K562 (cell line): ENCODE data around the gene CDK11A. TPM values are rescaled to one million over a fixed set of nuclear protein-coding genes. Genes with fewer than 3 reads are reported as not detected.

Source experiments
- ATF1 ChIP-seq, 2 experiments: fragments of 450-650 bp in 1 of 2; IDR thresholded peaks; 2 replicates each; pipeline ENCODE4 v1.6.1; 2016; ENCODE audit warnings: missing compliant biosample characterization in 1 of 2, missing genetic modification characterization in 1 of 2
- CBX8 ChIP-seq: fragments of 200-600 bp; sonication (generic); IDR thresholded peaks from 2 replicates; pipeline ENCODE4 v1.6.1; 2012; ENCODE audit warnings: borderline replicate concordance, mixed run types, low read depth, mild to moderate bottlenecking, moderate library complexity, mixed read lengths, low read length, control low read depth, inconsistent platforms; ENCODE audit not compliant: poor library complexity, severe bottlenecking; ENCODE audit errors: extremely low read depth
- FOXJ3 ChIP-seq: sonication (generic); formaldehyde crosslinking; IDR thresholded peaks from 2 replicates; pipeline ENCODE4 v1.4.0; 2020; ENCODE audit warnings: mild to moderate bottlenecking, missing genetic modification reagents
- LEF1 ChIP-seq: fragments of 450-650 bp; IDR thresholded peaks from 2 replicates; pipeline ENCODE4 v1.6.1; 2016; ENCODE audit warnings: mild to moderate bottlenecking
- NFATC3 ChIP-seq: fragments of 450-650 bp; IDR thresholded peaks from 2 replicates; pipeline ENCODE4 v1.6.1; 2017; ENCODE audit warnings: mild to moderate bottlenecking
- PHF8 ChIP-seq: fragments of 200-600 bp; sonication (generic); IDR thresholded peaks from 2 replicates; pipeline ENCODE4 v1.6.1; 2012; ENCODE audit warnings: mixed run types, mild to moderate bottlenecking, inconsistent platforms, low read length, moderate library complexity, borderline replicate concordance
- RAD51 ChIP-seq: fragments of 450-650 bp; IDR thresholded peaks from 2 replicates; pipeline ENCODE4 v1.7.1; 2016; ENCODE audit warnings: low read depth, mild to moderate bottlenecking, borderline replicate concordance
- RHOXF2B ChIP-seq: fragments of 250-450 bp; sonication (Bioruptor Pico); conservative IDR thresholded peaks from 2 replicates; pipeline ENCODE4 v1.5.1; 2021
- SMARCC2 ChIP-seq: fragments of 450-650 bp; IDR thresholded peaks from 2 replicates; pipeline ENCODE4 v1.6.1; 2017; ENCODE audit warnings: antibody characterized with exemption, moderate library complexity, mild to moderate bottlenecking, low read depth
- TSC22D4 ChIP-seq: fragments of 450-650 bp; IDR thresholded peaks from 2 replicates; pipeline ENCODE4 v1.6.1; 2016; ENCODE audit warnings: missing genetic modification characterization, missing biosample characterization, control low read depth
- XRCC3 ChIP-seq: fragments of 450-650 bp; IDR thresholded peaks from 2 replicates; pipeline ENCODE4 v1.6.1; 2017; ENCODE audit warnings: mild to moderate bottlenecking, moderate library complexity
- ZBED1 ChIP-seq: IDR thresholded peaks from 2 replicates; pipeline ENCODE4 v1.6.1; 2014
- ZBTB2 ChIP-seq: fragments of 450-650 bp; IDR thresholded peaks from 2 replicates; pipeline ENCODE4 v1.6.1; 2016; ENCODE audit warnings: antibody characterized with exemption
- ZFP30 ChIP-seq: fragments of 250-450 bp; sonication (Bioruptor Pico); IDR thresholded peaks from 2 replicates; pipeline ENCODE4 v1.8.0; 2022; ENCODE audit warnings: moderate library complexity, mild to moderate bottlenecking, inconsistent platforms, borderline replicate concordance
- ZKSCAN3 ChIP-seq: fragments of 250-450 bp; sonication (Bioruptor Pico); IDR thresholded peaks from 2 replicates; pipeline ENCODE4 v1.4.0; 2020
- ZNF12 ChIP-seq: sonication (generic); formaldehyde crosslinking; IDR thresholded peaks from 2 replicates; pipeline ENCODE4 v1.4.0; 2020; ENCODE audit warnings: mild to moderate bottlenecking, missing genetic modification reagents
- ZNF3 ChIP-seq: fragments of 250-450 bp; sonication (Bioruptor Pico); IDR thresholded peaks from 2 replicates; pipeline ENCODE4 v1.5.0; 2021; ENCODE audit warnings: mild to moderate bottlenecking, moderate library complexity
- polyA plus RNA-seq, 8 experiments: library from polyadenylated mRNA; depleted of rRNA in 4 of 8; stranded (reverse) in 5 of 8; unstranded in 3 of 8; fragments of >200 nt; fragmentation: Nextera tagmentation in 2 of 8; fragmentation: Illumina TruSeq in 1 of 8; extraction: Ambion mirVana in 2 of 8; extraction: Trizol in 1 of 8; gene quantifications; 2 replicates each; pipeline versions ENCODE4 v1.2.1 to v1.2.3, GENCODE V29; 2011 to 2014; ENCODE audit warnings: inconsistent platforms in 1 of 8, missing spikeins in 1 of 8
- total RNA-seq, 7 experiments: library from RNA; depleted of rRNA in 6 of 7; stranded (reverse); fragments of >200 nt in 6 of 7; fragmentation: Illumina TruSeq in 2 of 7; extraction: Trizol in 2 of 7; gene quantifications; 2 replicates each; pipeline versions ENCODE4 v1.2.1 to v1.2.3, GENCODE V29; 2011 to 2021; ENCODE audit warnings: low replicate concordance in 1 of 7
- TF ChIP-seq, protein P1 (sequence below): conservative IDR thresholded peaks from 2 replicates; pipeline ENCODE4 v1.6.1; 2011; ENCODE audit warnings: low read depth, mild to moderate bottlenecking, low read length; ENCODE audit not compliant: control insufficient read depth
- TF ChIP-seq, protein P2 (sequence below): fragments of 450-650 bp; conservative IDR thresholded peaks from 2 replicates; pipeline ENCODE4 v1.6.1; 2016; ENCODE audit warnings: missing genetic modification characterization, low read depth, mild to moderate bottlenecking, missing compliant biosample characterization, moderate library complexity
- TF ChIP-seq, protein P3 (sequence below): fragments of 250-450 bp; sonication (Bioruptor Pico); IDR thresholded peaks from 2 replicates; pipeline ENCODE4 v1.4.0; 2020

The CDK11A gene
- total and polyA plus RNA-seq, 9 of the 15 experiments (the other 6 are each of a cell fraction or from before 2014, with no cell fraction given), result 4.5 to 71.0 (median 43.9) TPM

DNA sequence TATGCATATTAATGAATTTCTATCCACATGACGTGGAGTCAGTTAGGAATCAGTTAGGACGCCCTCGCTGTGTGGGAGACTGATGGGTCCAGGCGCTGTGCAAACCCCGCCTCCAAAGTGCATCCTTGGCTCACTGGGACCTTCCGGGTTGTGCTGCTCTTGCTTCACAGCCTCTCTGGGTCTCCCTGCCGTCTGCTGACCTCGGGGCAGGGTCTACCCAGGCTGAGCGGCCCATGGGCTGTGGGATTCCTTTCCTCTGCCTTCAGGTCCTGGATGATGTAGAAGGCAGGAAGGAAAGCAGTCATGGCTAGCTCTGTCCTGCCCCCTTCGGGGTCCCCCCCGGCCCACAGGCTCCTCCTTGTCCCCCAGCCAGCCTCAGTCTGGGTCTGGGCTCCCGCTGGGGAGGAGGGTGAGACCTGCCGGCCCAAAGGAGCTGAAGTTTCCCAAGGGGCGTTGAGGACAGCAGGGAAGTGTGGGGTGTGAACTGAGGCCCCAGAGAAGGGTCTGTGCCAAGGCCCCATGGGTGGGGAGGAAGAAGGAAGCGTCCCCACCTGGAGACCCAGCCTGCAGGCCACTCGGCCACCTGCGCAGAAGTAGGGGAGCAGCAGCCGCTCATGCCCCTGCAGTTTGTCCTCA, 24.6 kb upstream of the CDK11A start (continued):
- TF ChIP-seq, protein P1, sequence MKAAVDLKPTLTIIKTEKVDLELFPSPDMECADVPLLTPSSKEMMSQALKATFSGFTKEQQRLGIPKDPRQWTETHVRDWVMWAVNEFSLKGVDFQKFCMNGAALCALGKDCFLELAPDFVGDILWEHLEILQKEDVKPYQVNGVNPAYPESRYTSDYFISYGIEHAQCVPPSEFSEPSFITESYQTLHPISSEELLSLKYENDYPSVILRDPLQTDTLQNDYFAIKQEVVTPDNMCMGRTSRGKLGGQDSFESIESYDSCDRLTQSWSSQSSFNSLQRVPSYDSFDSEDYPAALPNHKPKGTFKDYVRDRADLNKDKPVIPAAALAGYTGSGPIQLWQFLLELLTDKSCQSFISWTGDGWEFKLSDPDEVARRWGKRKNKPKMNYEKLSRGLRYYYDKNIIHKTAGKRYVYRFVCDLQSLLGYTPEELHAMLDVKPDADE, result no peak
- TF ChIP-seq ZFP30 (no peak), ZBTB2 (no peak), TSC22D4 (no peak), CBX8 (no peak), ZKSCAN3 (CRISPR knock-in tag) (no peak), ATF1 (CRISPR knock-in tag; IDR thresholded peaks at IDR 0.05) (no peak), ATF1 (tag; IDR thresholded peaks at IDR 0.05) (no peak), ZNF3 (CRISPR knock-in tag) (no peak), FOXJ3 (CRISPR knock-in tag) (no peak), LEF1 (no peak), ZBED1 (no peak), PHF8 (no peak), SMARCC2 (no peak), RAD51 (no peak), XRCC3 (no peak), ZNF12 (CRISPR knock-in tag) (no peak), RHOXF2B (CRISPR knock-in tag) (no peak), NFATC3 (no peak)
- TF ChIP-seq, protein P2, sequence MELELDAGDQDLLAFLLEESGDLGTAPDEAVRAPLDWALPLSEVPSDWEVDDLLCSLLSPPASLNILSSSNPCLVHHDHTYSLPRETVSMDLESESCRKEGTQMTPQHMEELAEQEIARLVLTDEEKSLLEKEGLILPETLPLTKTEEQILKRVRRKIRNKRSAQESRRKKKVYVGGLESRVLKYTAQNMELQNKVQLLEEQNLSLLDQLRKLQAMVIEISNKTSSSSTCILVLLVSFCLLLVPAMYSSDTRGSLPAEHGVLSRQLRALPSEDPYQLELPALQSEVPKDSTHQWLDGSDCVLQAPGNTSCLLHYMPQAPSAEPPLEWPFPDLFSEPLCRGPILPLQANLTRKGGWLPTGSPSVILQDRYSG, result no peak
- TF ChIP-seq, protein P3, sequence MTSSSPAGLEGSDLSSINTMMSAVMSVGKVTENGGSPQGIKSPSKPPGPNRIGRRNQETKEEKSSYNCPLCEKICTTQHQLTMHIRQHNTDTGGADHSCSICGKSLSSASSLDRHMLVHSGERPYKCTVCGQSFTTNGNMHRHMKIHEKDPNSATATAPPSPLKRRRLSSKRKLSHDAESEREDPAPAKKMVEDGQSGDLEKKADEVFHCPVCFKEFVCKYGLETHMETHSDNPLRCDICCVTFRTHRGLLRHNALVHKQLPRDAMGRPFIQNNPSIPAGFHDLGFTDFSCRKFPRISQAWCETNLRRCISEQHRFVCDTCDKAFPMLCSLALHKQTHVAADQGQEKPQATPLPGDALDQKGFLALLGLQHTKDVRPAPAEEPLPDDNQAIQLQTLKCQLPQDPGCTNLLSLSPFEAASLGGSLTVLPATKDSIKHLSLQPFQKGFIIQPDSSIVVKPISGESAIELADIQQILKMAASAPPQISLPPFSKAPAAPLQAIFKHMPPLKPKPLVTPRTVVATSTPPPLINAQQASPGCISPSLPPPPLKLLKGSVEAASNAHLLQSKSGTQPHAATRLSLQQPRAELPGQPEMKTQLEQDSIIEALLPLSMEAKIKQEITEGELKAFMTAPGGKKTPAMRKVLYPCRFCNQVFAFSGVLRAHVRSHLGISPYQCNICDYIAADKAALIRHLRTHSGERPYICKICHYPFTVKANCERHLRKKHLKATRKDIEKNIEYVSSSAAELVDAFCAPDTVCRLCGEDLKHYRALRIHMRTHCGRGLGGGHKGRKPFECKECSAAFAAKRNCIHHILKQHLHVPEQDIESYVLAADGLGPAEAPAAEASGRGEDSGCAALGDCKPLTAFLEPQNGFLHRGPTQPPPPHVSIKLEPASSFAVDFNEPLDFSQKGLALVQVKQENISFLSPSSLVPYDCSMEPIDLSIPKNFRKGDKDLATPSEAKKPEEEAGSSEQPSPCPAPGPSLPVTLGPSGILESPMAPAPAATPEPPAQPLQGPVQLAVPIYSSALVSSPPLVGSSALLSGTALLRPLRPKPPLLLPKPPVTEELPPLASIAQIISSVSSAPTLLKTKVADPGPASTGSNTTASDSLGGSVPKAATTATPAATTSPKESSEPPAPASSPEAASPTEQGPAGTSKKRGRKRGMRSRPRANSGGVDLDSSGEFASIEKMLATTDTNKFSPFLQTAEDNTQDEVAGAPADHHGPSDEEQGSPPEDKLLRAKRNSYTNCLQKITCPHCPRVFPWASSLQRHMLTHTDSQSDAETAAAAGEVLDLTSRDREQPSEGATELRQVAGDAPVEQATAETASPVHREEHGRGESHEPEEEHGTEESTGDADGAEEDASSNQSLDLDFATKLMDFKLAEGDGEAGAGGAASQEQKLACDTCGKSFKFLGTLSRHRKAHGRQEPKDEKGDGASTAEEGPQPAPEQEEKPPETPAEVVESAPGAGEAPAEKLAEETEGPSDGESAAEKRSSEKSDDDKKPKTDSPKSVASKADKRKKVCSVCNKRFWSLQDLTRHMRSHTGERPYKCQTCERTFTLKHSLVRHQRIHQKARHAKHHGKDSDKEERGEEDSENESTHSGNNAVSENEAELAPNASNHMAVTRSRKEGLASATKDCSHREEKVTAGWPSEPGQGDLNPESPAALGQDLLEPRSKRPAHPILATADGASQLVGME, result no peak
